Osteoblast (primary cell): ENCODE data around the gene RPS5. TPM values are rescaled to one million over a fixed set of nuclear protein-coding genes. Genes with fewer than 3 reads are reported as not detected.

ENCODE experiments used
- DNase-seq: peaks from one replicate; pipeline ENCODE4 v3.0.0; 2011; ENCODE audit warnings: low spot score, mixed read lengths; ENCODE audit not compliant: insufficient read length; ENCODE audit errors: missing footprints
- H2AFZ ChIP-seq: 2 replicates; pipeline ENCODE4 v1.6.0; 2011; ENCODE audit warnings: mild to moderate bottlenecking, low read length
- H3K27ac ChIP-seq: 2 replicates; pipeline ENCODE4 v1.5.1; 2011; ENCODE audit warnings: mild to moderate bottlenecking, low read depth, low read length, moderate library complexity
- H3K27me3 ChIP-seq: 2 replicates; pipeline ENCODE4 v1.6.0; 2012; ENCODE audit warnings: mild to moderate bottlenecking, control low read depth, inconsistent platforms, low read length, moderate library complexity; ENCODE audit not compliant: insufficient read depth
- H3K36me3 ChIP-seq: 2 replicates; pipeline ENCODE4 v1.5.1; 2011; ENCODE audit warnings: mild to moderate bottlenecking, low read length, control low read depth, moderate library complexity; ENCODE audit not compliant: insufficient read depth
- H3K4me1 ChIP-seq: 2 replicates; pipeline ENCODE4 v1.5.1; 2011; ENCODE audit warnings: mild to moderate bottlenecking, low read length, control low read depth, moderate library complexity; ENCODE audit not compliant: insufficient read depth
- H3K4me2 ChIP-seq: 2 replicates; pipeline ENCODE4 v1.6.0; 2011; ENCODE audit warnings: mild to moderate bottlenecking, low read length; ENCODE audit not compliant: insufficient read depth
- H3K4me3 ChIP-seq: fragments of 200-600 bp; sonication (generic); 3 replicates; pipeline ENCODE4 v1.5.1; 2012; ENCODE audit warnings: mild to moderate bottlenecking, low read length, inconsistent platforms; ENCODE audit not compliant: insufficient read depth
- H3K79me2 ChIP-seq: 2 replicates; pipeline ENCODE4 v1.6.0; 2012; ENCODE audit warnings: mild to moderate bottlenecking, low read length, control low read depth, inconsistent platforms; ENCODE audit not compliant: insufficient read depth
- H3K9me3 ChIP-seq: 2 replicates; pipeline ENCODE4 v1.5.1; 2011; ENCODE audit warnings: low read depth, low read length, control low read depth
- H4K20me1 ChIP-seq: 2 replicates; pipeline ENCODE4 v1.6.0; 2012; ENCODE audit warnings: mild to moderate bottlenecking, low read length, control low read depth; ENCODE audit not compliant: insufficient read depth
- total RNA-seq: library from RNA; depleted of rRNA; stranded (reverse); fragments of >200 nt; gene quantifications from 2 replicates; pipeline ENCODE4 v1.2.3, GENCODE V29; 2012
- TF ChIP-seq, protein P1 (sequence below): IDR thresholded peaks from 2 replicates; pipeline ENCODE4 v1.5.1; 2011; ENCODE audit warnings: mild to moderate bottlenecking, low read depth, low read length, moderate library complexity; ENCODE audit errors: extremely low read depth

RPS5 gene
- total RNA-seq, 1 donor = 1,166 TPM

DNA sequence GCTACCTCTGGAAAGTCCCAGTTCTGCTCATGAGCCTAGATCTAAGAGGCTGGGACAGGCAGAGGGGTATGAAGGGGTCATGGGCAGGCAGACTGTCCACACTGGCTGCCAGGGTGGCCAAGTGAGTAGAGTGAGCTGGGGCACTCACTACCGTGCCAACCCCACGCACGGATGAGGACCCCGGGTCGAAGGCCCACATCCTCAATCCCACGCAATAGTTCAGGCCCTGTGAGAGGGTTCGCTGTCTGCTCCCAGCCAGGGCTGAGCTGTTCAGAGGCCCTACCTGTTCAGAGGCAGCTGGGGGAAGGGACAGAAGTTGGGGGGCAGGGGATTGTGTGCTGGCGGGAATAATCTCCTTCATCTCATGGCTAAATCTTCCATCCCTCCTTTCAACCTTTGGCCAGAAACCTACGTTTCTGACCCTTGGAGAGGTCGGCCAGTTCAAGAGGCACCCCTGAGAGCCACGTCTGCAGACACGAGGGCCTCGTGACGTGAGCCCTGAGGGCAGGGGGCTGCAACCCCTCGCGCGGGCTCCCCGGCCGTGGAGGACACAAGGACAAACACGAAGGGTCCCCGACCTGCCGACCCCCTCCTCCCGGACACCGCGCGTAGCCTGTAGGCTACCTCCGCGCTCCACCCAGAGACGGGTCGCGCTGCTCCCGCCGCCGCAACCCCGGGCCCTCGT lies 1.0 kb upstream of the RPS5 start:
- TF ChIP-seq, protein P1, sequence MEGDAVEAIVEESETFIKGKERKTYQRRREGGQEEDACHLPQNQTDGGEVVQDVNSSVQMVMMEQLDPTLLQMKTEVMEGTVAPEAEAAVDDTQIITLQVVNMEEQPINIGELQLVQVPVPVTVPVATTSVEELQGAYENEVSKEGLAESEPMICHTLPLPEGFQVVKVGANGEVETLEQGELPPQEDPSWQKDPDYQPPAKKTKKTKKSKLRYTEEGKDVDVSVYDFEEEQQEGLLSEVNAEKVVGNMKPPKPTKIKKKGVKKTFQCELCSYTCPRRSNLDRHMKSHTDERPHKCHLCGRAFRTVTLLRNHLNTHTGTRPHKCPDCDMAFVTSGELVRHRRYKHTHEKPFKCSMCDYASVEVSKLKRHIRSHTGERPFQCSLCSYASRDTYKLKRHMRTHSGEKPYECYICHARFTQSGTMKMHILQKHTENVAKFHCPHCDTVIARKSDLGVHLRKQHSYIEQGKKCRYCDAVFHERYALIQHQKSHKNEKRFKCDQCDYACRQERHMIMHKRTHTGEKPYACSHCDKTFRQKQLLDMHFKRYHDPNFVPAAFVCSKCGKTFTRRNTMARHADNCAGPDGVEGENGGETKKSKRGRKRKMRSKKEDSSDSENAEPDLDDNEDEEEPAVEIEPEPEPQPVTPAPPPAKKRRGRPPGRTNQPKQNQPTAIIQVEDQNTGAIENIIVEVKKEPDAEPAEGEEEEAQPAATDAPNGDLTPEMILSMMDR = no peak
- H3K9me3 ChIP-seq = no peaks in the 10 kb centered on the region
- H3K27me3 ChIP-seq = no peaks in the 10 kb centered on the region
- H3K4me3 ChIP-seq = peak overlapping the region; percentile 99
- H4K20me1 ChIP-seq = peaks cover 23% of the 10 kb centered on the region
- peaks cover 24% of the 10 kb centered on the region for H3K36me3 ChIP-seq
- H2AFZ ChIP-seq = peak overlapping the region; percentile 85
- H3K27ac ChIP-seq = peak overlapping the region; percentile 95
- DNase-seq = peak; percentile 71
- peaks cover 26% of the 10 kb centered on the region for H3K4me1 ChIP-seq
- peak overlapping the region; percentile 100 for H3K4me2 ChIP-seq
- H3K79me2 ChIP-seq = peaks cover 66% of the 10 kb centered on the region

DNA sequence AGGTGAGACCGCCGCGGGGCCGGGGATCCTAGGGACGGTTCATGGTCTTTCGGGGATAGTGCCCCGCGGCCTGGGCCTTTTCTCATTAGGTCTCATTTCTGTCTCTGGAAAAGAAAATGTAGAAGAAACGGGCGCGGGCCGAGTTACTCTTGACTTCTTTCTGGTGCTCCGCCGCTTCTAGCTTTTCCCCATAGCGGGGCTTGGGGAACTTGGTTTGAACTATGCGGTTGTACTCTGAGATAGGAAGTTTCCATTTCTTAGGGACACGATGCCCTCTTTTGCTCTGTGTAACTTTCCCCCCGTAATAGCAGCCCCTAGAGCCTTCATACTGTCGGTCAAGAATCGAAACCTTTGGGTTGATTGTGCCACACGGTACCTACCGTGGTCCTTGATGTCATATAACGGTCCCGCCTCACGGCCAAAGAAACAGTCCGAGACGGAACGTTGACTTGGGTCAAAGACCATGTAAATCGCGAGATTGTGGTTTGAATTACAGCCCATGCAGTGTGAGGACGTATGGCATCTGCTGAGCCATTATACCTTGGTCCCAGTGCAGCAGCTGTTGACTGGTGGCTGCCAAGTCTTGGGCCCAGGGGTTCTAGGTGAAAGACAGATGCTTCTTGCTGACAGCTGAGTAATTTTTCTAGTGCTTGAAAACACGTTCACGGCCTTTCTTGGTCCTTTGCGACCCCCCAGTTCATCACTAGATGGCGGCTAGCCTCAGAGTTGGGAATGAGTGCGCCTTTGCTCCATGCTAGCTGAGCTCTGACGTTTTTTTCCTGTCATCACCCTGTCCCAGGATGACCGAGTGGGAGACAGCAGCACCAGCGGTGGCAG lies 487 bp downstream of the RPS5 start:
- no peaks in the 10 kb centered on the region for H3K9me3 ChIP-seq
- H3K27ac ChIP-seq = peak overlapping the region; percentile 95
- H3K4me1 ChIP-seq = peaks cover 18% of the 10 kb centered on the region
- peak; percentile 84 for DNase-seq
- peaks cover 32% of the 10 kb centered on the region for H3K36me3 ChIP-seq
- H3K27me3 ChIP-seq = no peaks in the 10 kb centered on the region
- peaks cover 55% of the 10 kb centered on the region for H3K79me2 ChIP-seq
- TF ChIP-seq, protein P1 = no peak
- peak overlapping the region; percentile 61 for H2AFZ ChIP-seq
- peak overlapping the region; percentile 99 for H3K4me3 ChIP-seq
- H3K4me2 ChIP-seq = peak overlapping the region; percentile 100
- H4K20me1 ChIP-seq = peaks cover 32% of the 10 kb centered on the region

DNA sequence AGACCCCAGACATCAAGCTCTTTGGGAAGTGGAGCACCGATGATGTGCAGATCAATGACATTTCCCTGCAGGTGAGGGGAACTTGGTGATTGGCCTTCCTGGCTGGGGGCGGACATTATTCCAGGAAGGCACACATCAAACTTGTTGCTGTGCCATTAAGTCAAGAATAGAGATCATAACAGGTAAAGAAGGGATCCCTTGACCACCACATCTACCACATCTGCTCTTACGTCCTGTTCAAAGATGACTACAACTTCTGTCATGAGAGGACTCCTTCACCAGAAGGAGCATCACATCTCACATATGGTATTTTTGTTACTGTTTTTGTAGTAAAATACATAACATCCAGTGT lies 1.1 kb downstream of the RPS5 start:
- Histone ChIP-seq H3K4me2 (peak overlapping the region; percentile 100), H3K27me3 (no peaks in the 10 kb centered on the region), H3K4me1 (peaks cover 18% of the 10 kb centered on the region), H3K36me3 (peaks cover 38% of the 10 kb centered on the region), H2AFZ (no peak overlapping the region), H3K4me3 (peak overlapping the region; percentile 99), H3K79me2 (peaks cover 55% of the 10 kb centered on the region), H4K20me1 (peaks cover 36% of the 10 kb centered on the region), H3K27ac (peak overlapping the region; percentile 95), H3K9me3 (no peaks in the 10 kb centered on the region)
- TF ChIP-seq, protein P1 = no peak
- DNase-seq = no peak
